Activated CD8-positive, alpha-beta memory T cell treated with anti-CD3 and anti-CD28 coated beads for 48 hours (primary cell): ENCODE results near the gene SLC35F4.

Source experiments
- DNase-seq, 3 experiments: peaks; one replicate each; pipeline ENCODE4 v3.0.0-alpha.2; 2020; ENCODE audit warnings: low read depth in 2 of 3, low spot score in 2 of 3

Gene SLC35F4

DNA sequence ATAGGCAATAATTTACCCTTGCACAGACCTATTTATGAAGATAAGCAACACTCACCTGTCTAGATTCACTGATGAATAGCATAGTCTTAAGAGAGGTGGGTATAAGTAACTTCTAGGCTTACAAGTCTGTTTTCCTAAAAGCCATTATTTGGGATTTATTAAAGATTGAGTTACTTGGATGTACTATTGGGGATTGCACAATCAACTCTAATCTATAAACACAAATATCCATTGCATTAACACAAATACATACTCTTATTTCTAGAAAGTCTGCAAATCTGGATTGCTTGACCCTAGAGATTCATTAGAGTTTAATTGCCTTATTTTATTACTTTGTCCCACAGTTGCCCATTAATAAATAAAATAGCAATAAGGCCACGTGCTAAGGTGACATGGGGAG, 224.1 kb downstream of the SLC35F4 start:
- DNase-seq: no peak

DNA sequence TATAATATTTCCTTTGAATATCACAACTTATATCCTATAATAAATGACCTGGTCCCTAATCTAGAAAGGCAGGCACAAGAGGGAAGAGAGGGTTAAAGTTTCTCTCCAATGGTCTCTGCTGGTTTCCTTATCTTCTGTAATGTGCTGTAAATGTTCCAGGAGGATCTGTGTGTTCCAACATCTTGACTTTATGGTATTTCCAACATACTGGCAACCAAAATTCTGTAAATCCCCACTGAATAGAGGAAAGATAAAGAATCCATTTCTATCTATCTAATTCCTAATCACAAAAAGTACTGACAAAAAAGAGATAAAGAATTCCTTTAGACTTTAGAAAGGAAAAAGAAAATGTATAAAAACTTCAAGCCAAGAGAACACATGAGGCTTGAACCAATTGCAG, 225.9 kb downstream of the SLC35F4 start:
- DNase-seq: no peak

DNA sequence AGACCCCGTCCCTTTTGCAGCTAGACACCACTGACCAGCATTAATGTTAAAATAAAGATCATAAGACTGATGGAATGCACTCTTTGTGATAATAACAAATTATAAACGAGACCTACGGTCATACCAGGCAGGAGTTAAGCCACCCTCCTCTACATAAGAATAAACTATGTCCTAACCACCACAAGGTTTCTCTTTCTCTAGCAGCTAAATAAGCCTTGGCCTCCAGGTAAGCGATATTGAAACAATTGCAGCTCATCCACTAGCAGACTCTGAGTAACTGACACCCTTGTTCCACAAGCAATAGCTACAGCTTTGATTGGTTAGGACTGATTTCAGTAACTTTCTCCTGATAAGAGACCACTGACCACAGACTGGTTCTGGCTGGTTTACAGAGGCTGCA, 228.0 kb downstream of the SLC35F4 start:
- DNase-seq: no peak

DNA sequence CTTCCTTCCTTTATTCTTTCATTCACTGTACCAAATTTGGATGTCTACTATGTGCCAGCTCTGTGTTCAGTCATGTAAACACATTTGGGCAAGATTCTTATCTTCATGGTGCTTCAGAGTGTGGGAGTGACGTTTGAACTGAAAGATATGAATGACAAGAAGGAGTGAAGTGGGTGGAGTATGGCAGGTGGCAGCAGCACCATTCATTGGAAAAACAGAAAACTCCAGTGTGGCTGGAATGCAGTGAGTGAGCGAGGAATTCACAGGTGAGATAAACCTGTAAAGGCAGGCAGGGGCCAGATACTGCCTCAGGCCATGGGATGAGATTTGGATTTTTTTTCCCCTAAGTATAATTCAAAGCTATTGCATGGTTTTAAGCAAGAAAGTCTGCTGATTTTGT, 231.6 kb downstream of the SLC35F4 start:
- DNase-seq: no peak

DNA sequence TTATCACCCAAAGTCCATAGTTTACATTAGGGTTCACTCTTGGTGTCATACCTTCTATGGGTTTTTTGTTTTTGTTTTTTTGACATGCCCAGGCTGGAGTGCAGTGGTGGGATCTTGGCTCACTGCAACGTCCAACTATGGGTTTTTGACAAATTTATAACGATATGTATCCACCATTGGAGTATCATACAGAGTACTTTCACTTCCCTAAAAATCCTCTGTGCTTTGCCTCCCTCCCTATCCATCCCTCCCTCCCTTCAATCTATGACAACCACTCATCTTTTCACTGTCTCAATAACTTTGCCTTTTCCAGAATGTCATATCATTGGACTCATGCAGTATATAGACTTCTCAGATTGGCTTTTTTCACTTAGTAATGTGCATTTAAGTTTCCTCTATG, 233.2 kb downstream of the SLC35F4 start:
- DNase-seq: no peak

DNA sequence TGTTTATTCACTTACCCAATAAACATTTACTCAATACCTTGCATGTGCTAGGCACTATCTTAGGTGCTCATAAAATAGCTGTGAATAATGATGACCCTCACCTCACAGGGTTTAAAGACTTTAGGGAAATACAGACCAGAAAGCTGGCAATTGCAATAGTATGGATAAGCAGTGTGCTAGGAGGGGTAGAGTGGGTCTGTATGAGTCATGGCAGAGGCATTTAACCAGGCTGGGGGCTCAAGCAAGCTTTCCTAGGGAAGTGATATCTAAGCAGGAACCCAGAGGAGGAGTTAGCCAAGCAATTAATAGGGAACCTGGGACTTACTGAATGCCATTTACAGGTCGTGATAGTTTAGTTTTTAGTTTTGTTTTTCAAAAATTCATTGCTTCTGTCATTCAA, 248.4 kb downstream of the SLC35F4 start:
- DNase-seq: no peak

DNA sequence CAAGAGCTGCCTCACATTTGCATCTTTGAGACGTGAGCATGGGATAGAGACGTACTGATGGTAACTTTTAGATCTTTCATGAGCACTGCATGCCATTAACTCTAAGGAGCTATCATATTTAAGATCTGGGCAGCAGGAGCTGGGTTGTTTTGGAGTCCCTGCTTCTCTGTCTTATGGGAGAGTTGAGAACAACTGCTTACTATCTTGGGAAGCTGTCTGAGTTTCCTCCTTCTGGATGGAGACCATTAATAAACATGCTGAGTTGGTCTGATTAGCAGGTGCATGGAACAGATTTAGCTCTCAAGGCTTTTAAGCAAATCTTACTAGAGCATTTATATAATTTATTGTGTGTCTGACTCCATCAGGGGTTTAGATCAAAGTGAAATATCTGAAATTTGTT, 252.9 kb downstream of the SLC35F4 start:
- no peak for DNase-seq

DNA sequence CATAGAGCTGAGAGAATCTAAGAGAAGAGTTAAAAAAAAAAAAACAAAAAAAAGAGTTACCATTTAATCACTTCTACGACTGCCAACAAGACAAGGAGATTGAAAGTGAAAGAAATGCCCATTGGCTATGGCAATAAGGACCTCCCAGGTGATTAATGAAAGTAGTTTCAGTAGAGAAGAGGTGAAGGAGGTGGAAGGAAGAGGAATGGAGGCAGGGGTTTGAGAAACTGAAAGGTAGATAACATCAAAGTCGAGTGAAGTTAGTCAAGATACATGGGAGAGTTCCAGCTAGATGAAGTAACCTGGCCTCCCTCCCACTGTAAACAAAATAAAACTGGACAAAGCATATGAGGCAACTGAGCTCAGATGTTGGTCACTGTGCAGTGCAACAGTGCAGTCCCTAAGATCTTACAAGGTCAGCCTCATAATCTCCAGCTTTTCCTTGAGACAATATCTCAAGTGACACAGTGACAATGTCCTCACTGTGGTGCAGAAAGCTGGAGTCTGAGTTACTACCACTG, 254.3 kb downstream of the SLC35F4 start:
- no peak for DNase-seq

DNA sequence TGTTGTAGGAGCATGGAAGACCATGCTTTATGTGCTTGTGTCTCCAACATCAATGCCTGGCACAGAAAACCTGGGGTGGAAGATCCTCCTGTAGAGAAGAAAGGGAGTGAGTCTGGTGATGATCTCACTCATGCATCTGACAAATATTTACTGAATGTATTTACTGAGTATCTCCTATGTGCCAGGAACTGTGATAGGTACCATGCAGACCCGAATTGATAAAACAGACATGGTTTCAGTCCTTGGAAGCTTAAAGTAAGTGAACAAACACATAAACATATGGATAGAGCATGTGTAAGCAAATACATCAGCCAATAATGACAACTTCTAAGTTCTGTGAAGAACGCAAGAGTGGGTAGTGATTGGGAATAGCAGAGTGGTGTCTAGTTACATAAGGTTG, 255.3 kb downstream of the SLC35F4 start:
- no peak for DNase-seq

DNA sequence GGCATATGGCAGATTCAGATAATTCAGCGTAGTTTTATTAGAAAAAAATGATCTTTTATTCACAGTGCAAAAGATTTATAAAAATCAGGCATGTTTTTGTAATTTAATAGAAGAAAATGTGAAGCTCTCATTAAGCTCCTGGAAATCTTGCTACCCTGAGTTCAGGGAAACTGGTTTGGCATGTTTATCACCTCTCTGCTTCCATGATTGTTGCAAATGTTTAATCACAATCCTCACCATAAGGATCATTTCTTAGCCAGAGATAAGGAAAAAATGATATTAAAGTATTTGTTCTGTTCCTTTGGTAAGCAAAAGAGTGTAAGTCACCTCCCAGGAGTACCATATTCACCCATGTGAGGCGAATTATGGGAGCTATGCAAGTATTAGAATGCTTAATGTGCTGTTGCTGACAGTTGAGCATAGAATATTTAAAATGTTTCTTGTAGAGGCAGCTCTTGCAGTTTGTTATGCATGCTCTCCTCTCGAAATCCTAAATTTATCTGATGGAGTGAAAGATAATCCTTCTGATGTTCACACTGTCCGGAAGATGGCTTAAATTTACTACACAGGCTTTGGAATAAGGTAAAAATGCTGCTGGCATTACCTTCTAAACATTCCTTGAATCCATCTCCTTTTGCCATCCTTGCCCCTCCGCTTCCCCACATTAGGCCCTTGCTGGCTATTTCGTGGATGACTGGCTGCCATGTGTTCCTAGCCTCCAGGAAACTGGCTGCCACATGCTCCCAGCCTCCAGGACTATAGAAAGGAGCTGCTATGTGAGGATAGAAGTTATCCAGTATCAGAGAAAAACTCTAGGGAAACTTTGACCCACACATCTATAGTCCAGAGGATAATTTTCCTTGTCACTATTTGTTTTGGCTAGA, 256.5 kb downstream of the SLC35F4 start:
- no peak for DNase-seq

DNA sequence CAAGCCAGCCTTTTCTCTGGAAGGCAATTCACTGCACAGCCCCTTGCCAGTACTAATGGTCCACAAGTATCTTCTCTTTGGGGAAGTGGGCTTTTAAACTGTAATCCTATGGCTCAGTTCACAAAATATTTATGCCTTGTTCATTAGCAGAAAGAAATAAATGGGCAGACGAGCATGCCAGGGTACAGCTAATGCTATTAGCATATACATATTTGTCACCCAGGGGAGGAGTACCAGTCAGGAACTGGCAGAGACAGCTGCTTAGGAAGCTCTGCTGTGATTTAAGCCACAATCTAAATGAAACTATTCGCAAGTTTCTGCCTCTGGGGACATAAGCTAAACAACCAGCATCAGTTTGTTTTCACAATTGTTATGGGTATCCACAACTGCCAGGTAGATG, 258.8 kb downstream of the SLC35F4 start:
- DNase-seq: no peak

DNA sequence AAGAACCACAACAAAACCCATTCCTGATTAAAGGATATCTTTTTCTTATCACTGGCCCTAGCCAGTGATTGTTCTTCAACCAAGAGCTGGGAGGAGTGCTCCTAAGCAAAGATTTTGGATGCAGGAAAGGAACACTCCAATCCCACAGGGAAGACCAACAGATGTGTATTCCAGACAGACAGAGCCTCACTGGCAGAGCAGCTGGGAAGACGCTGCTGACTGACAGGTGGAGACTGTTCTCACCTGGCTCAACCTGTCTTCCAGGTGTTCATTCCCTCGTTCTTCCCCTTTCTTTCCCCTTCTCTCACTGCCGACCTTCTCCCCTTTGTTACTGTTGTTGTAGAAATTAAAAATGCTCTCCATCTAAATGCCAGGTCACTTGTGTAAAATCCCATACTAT, 282.5 kb downstream of the SLC35F4 start:
- no peak for DNase-seq

DNA sequence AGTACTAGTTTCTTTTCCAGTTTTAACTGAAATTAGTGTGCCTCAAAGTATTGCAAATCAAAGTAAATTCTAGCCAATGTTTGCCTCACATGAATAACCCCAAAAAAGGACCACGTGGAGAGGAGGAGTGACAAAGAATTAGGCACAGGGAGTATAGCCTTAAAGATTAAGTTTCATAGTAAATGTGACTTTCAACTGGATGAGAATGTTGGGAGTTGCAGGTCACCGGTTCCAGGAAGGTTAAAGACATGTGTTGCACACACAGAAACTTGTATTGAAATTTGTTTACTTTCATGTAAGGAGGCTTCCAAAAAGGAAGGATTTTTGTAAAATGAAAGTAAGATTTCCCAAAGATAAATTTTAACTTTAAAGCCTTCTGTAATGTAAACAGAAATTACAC, 283.1 kb downstream of the SLC35F4 start:
- no peak for DNase-seq

DNA sequence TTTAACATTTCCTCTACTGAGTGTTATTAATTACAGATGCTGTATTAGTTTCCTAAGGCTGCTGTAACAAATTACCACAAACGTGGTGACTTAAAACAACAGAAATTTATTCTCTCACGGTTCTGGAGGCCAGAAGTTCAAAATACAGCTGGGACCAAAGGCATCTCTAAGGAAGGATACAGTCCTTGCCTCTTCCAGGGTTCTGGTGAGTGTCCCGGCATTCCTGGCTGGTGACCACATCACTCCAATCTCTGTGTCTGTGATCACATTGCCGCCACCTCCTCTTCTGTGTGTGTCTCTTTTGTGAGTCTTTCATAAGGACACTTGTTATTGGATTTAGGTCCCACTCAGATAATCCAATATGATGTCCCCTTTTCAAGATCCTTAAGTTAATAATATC, 287.1 kb downstream of the SLC35F4 start:
- DNase-seq: no peak

DNA sequence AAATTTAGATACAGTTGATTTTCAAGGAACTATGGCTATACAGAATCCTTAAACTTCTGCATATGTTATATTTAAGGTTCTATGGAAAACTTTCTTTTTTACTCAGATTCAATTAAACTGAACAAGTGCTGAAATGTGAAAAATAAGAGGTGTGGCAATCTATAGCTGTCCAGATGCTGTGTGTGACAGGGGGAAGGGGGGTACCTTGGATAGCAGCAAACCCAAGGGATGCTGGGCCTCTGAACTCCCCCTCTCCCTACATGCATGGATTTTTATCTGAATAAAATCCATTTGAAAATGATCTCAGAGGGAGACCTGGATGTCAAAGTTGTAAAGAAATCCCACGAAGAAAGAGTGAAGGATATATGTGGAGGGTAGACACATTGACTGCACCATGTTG, 289.4 kb downstream of the SLC35F4 start:
- no peak for DNase-seq

DNA sequence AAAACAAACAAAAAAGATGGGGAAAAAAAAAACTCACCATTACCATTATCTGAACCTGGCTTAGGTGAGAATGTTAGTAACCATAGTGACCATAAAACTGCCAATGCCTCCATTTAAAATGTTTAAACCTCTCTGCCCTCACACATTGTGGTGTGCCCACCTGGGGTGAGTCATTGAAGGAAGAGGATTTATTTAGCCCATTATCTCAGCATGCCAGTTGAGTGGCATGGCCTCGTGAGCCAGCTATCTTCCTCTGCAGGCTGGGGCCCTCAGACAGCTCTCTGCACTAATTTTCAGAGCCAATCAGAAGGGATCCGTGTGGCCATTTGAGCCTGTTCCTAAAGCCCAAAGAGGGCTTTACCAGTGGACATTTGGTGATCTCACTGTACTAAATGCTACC, 290.4 kb downstream of the SLC35F4 start:
- no peak for DNase-seq

DNA sequence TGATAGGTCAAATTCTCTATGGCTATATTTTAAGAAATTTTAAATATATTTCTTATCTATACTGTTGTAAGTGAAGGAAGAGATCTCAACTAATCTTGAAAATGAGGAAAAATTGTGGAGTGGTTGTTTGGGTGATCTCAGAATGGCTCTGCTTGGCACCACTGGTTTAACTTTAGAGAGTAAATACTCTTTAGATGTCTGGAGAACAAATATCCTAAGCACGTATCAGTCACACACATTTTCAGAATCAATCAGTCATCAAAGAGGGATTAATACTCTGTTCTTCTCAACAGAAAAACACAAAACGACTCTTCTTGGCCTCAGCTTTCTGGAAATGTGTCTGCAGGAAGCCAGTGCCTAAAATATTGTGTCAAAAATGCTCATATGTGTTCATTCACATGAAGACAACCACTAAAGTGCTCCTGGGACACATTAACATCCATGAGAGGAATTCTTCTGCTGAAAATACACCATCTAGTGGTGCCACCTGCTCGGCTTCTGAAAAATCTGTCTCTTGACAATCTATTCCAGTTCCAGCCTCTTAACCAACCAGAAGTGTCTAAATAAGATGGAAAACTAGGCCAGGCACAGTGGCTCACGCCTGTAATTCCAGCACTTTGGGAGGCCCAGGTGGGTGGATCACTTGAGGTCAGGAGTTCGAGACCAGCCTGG, 291.1 kb downstream of the SLC35F4 start:
- no peak for DNase-seq

DNA sequence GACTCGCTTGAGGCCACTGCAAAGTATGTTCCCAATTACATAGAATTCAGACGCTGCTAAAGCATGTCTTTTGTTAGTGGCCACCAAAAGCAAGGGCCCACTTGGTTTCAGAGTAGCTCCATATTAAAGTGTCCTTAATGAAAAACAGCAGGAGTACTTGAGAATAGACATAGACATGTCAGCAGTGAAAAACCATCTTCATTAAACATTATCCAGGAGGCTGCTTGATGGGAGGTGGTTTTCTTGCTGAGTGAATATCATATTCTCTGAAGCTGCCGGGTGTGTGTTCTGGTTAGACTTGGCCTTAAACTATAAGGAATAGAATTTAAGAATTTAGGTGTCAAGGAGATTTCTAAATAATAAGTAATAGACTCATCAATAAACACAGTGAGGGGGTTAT, 292.7 kb downstream of the SLC35F4 start:
- no peak for DNase-seq

DNA sequence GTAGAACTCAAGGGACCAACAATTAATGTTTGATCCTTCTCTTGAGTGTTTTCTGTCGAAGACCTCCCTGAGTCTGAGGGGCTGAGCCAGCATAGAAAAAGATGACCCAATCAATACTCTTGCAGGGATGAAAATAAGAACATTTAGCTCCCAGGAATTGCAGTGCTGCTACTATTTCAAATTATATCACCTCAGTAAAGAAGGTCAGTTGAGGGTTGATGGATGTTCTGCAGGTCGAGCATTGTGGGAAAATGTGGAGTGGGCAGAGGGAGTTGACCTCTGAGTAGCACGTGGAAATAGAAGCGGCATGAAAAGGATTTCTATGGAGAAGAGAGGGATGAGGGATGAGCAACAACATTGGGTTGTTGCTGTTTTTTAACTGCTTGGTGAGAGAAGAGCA, 297.3 kb downstream of the SLC35F4 start:
- DNase-seq: no peak

DNA sequence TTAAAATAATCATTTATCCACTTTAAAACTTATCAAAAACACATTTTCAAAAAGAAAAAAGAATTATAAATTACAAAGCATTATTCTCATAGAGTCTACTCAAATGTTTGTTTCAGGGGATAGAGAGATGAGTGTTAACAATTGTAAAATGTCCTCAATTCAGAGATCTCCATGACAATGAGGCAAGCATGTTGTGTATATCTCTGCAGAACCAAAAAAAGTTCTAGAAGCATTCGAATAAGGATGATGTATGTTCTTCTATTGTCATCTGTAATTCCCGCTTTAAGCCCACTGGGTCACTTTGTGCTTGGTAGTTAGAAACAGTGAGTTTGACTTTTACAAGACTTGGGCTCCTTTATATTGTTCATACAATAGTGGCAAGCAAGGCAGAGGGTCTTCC, 298.7 kb downstream of the SLC35F4 start:
- DNase-seq: no peak

DNA sequence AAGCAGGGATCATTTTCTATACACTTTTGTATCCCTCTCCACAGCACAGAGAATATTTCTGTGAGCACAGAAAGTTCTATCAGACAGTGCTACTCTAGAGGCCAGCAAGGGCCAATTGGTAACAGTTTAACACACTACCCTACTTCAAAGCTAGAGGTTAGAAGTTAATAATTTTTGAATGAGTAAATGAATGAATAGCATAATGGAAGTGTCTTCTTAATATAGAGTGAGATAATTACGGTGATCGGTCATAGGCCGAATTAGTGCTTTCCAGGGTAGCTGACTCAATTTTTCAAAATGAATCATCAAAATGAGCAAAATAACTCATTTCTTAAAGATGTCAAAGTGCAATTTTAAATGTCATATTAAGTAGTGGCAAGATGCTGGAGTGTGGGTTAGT, 305.2 kb downstream of the SLC35F4 start:
- DNase-seq: no peak

DNA sequence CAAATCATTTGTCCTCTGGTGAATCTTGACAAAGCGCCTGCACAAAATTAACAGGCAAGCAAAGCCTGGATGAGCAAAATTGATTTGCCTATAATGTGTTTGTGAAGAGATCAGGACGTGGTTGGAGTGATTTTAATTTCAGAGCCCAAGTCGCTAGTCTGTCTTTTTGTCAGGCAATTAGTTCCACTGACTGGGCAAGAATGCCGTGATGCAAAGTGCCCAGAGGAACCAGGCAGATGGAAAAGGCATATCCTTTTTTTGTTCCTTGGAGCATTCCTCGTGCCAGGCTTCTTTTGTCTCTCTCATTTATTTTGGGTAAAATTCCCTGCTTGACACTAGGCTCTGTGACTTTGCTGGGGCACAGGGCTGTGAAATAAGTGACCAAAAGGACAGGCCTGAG, 306.3 kb downstream of the SLC35F4 start:
- DNase-seq: no peak
